D721Med (cell line): ENCODE data around the gene CHCHD4.
A peak's percentile ranks its signal among the peaks of the same experiment; 100 is the strongest.

ENCODE experiments used
- DNase-seq: peaks from one replicate; pipeline ENCODE4 v3.0.0; 2011; ENCODE audit warnings: low spot score; ENCODE audit not compliant: insufficient read length
- FAIRE-seq: peaks from 2 replicates; lab custom pipeline; 2011; peaks lifted over from hg19 to GRCh38; lab: Jason Lieb, UNC
- TF ChIP-seq, protein P1 (sequence below): IDR thresholded peaks from 2 replicates; pipeline ENCODE4 v1.5.1; 2012; ENCODE audit warnings: mild to moderate bottlenecking, control low read depth; ENCODE audit not compliant: insufficient read depth; ENCODE audit errors: missing control alignments

Gene CHCHD4

DNA sequence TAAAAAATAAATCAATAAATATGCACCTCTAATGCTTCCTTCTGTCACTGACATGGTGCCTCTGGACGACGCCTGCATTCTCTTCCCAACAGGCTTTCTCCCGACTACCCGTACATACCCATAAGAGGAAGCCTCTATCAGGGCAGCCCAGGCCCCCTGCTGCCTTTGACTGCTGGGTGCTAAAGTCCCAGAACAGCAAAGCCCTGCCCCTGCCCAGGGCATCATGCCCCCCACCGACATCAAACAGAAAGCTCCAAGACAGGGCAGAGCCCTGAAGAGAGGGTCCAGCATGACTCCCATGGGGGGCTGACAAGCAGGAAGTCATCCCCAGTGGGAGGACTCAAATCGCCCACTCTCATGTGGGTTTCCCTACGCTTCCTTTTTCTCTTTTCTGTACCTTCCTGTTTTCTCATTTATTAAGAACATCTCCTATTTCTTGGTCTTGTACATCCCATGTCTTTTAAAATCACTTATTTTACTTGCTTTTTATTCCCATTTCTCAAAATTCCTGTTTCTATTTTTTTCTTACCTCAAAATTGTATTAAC lies 30.3 kb upstream of the CHCHD4 start:
- no peak for FAIRE-seq
- TF ChIP-seq, protein P1, sequence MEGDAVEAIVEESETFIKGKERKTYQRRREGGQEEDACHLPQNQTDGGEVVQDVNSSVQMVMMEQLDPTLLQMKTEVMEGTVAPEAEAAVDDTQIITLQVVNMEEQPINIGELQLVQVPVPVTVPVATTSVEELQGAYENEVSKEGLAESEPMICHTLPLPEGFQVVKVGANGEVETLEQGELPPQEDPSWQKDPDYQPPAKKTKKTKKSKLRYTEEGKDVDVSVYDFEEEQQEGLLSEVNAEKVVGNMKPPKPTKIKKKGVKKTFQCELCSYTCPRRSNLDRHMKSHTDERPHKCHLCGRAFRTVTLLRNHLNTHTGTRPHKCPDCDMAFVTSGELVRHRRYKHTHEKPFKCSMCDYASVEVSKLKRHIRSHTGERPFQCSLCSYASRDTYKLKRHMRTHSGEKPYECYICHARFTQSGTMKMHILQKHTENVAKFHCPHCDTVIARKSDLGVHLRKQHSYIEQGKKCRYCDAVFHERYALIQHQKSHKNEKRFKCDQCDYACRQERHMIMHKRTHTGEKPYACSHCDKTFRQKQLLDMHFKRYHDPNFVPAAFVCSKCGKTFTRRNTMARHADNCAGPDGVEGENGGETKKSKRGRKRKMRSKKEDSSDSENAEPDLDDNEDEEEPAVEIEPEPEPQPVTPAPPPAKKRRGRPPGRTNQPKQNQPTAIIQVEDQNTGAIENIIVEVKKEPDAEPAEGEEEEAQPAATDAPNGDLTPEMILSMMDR, result no peak
- no peak for DNase-seq

DNA sequence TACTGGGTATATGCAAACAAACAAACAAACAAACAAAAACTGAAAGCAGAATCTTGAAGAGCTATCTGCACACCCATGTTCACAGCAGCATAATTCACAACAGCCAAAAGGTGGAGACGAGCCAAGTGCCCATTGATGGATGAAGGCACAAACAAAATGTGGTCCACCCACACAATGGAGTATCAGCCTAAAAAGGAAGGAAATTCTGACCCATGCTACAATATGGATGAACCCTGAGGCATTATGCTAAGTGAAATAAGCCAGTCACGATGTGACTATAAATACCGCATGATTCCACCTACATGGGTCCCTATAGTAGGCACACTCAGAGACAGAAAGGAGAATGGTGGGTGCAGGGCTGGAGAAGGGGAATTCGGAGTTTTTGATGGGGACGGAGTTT lies 29.6 kb upstream of the CHCHD4 start:
- DNase-seq (no peak), FAIRE-seq (no peak)
- TF ChIP-seq, protein P1, result no peak

DNA sequence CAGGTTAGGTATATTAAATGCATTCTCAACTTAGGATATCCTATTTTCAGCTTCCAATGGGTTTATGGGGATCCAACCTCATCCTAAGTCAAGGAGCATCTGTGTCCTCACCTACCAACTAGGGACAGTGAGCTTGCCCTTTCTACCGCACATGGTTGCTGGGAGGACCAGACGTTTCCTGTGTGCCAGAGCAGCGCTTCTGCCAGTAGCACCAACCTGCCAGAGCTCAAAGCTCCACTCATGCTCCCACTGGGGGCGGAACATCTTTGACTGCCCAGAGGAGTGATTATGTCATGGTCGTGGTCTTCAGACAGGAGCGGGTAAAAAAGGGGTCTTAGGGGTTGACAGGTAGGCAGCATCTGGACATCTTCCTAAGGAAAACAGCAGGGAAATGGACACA lies 29.0 kb upstream of the CHCHD4 start:
- no peak for FAIRE-seq

DNA sequence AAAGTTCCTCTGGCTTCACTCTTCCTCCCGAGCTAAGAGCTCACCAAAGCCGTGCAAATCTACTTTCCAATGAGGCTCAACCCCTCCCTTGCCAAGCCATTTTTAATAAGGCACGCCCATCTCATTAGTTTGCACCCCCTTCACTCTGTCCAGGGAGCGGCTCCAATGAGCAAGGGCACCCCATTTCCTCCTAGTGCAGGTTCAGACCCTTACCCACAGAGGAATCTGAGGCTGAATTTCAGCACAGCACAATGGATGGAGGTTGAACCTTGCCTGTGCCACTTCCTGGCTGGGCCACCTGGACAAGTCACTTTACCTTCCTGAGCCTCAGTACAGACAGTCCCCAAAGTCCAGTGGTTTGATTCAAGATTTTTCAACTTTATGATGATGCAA lies 28.3 kb upstream of the CHCHD4 start:
- FAIRE-seq (no peak), DNase-seq (no peak)
- TF ChIP-seq, protein P1, result no peak

More for the DNA sequence above, 29.0 kb upstream of the CHCHD4 start:
- TF ChIP-seq, protein P1, result no peak
- DNase-seq, result no peak

DNA sequence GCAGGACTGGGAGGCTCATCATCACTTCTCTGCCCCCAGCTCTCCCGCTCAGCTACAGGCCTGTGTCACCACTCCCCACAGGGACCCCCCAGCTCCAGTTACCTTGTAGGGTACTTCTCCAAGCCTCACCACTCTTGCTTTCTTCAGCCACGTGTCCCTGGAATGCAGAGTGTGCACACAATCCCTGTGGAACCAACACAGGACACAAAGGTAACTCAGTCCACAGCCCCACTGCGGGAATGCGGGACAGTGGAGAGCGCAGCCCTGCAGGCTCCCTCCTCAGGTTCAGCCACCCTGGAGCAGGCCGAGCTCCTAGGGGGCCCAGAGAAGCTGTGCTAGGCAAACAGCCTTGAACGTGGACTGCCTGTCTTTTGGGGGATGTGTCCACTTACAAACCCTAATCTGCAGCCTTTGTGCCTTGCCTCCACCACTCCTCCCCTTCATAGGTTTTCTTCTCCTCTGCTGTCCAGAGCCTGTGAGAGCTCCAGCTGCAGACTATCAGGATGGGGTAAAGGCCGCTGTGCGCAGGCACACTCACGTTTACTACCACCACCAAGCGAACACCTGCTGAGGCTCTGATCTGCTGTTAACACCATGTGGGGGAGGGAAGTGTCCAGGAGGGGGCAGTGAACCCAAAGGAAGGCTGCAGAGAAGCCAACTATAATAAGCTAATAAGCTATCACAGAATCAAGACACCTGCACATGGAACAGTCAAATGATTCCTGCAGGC lies 27.7 kb upstream of the CHCHD4 start:
- FAIRE-seq, result no peak
- no peak for DNase-seq
- TF ChIP-seq, protein P1, result peak; percentile 18

DNA sequence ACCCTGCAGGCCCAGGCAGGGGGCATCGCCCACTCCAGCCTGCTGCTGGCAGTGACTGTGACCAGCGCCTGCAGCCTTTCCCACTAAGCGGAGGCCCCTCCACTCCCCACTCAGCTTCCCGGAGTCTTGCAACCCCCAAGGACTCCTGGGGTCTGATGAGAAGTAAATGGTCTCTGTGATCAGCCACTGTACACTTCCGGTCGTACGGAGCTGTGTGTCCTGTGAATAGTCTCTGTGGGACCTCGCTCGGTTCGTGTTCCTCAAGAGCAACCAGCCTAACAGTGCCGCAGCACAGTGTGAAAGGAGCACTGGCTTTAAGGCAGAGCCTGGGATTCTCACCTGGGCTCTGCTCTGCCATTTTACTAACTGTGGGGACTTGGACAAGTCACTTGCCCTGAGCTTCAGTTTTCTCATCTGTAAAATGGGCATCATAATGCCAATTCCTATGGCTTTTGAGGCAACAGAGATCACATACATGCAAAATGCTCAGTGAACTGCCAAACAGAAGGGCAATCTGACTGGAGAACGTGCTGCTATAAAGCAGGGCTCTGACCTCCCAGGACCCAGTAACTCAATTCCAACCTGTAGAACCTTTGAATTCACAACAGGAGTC lies 26.9 kb upstream of the CHCHD4 start:
- no peak for FAIRE-seq
- TF ChIP-seq, protein P1, result no peak
- DNase-seq, result no peak

DNA sequence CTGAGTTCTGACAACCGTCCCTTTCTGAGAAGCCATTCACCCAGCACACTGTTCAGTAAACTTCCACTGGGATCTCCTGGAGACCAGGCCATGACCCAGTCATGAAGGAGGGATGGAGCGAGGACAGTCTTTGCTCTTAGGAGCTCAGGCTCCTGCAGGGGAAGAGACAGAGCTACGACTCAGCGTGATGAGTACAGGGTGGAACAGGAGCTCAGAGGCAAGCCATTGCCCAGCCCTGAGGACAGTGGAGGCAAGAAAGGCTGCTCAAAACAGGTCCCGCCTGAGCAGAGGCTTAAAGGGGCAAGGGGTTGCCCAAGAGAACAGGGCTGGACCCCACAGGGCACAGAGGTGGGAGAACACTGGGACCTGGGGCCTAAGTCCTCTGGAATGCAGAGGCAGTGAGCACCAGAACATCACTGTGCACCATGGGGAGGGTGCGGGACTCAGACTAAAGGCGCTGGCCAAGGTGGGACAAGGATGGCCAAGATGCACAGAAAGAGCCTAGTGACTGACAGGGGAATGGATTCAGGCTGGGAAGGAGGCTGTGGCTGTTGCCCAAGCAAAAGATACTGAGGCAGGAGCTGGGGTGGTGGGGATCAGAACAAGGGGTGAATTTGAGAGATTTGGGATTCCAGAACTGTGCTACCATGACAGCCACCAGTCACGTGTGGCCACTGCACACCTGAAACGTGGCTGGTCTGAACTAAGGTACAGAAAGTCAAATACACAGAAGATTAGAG lies 26.0 kb upstream of the CHCHD4 start:
- TF ChIP-seq, protein P1, result no peak
- FAIRE-seq (no peak), DNase-seq (no peak)
